ENCODE data around the gene ETS2.
A peak's percentile ranks its signal among the peaks of the same experiment; 100 is the strongest.

Gene ETS2

DNA sequence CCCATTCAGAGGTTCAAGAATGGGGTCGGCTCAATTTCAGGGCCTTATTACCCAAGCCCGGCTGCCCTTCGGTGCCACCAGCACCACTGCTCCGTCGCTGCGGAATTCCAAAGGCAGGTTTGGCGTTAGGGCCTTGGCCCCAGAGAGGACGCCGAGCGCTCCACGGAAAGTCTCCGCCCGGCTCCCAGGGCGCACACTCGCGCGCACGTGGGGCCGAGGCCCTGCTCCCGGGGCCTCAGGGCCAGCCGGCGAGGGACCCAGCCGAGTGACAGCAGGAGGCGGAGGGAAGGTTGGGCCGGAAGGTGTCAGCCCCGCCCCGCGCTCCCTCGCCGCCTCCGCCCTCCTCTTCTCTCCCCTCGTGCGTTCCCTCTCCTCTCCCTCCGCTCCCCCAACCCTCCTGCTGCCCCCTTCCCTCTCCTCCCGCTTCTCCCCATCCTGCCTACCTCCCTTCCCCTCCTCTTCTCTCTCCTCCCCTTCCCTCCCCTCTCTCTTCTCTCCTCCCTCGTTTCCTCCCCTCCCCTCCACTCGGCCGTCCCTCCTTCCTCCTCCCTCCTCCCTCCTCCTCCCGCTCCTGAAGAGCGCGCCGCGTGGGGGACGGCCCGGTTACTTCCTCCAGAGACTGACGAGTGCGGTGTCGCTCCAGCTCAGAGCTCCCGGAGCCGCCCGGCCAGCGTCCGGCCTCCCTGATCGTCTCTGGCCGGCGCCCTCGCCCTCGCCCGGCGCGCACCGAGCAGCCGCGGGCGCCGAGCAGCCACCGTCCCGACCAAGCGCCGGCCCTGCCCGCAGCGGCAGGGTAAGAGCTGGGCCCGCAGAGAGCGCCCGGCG is at the start of gene ETS2:
TSS of gene ETS2 (plus strand) at position 602 of the 825 bp plus-strand sequence. CDS start 4,106 bp downstream, outside the sequence.
- DNase-seq, result peak; percentile 82

GRCh38 chr21:38756746-38757145 is 49.0 kb upstream of the ETS2 start:
- DNase-seq, result no peak

- DNase-seq, result no peak
Measured at GRCh38 chr21:38758501-38759214, 47.1 kb upstream of the ETS2 start.

DNA sequence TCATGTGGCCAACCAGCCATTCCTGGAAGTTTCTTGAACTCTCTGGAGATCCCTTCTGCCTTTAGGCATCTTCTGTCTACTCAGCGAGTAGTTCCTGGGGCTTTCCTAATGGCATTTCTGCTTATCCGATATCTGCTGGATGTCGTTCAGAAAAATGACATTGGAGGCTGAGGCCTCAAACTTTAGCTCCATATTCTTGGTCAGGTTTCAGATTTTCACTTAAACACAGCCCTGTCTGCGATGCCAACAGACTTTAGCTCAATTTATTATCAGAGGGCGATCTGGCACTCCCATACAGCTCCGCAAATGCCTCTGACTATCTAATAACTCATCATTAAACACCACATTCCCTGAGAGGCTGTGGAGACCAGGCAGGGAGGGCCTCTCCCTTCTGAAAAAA is 46.3 kb upstream of the ETS2 start:
- no peak for DNase-seq

GRCh38 chr21:38760017-38760761 is 45.5 kb upstream of the ETS2 start:
- no peak for DNase-seq

- no peak for DNase-seq
Measured at GRCh38 chr21:38760762-38761155, 45.0 kb upstream of the ETS2 start.

DNA sequence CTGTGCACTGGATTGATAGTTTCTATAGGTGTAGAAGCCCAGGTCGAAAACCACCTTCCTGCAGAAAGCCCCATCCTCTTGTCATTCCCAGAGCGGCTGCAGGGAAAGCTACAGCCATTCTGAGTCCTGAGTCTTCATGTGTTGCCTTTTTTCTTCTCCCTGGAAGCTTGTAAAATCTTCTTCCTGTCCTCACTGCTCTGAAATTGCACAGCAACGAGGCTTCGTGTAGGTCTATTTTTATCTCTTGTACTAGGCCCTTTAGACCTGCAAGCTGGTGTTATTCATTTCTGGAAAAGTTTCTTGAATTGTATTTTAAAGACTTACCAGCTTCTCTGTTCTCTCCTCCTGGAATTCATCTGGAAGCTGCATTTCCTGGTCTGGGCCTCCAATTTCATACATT is 44.2 kb upstream of the ETS2 start:
- DNase-seq, result no peak

DNA sequence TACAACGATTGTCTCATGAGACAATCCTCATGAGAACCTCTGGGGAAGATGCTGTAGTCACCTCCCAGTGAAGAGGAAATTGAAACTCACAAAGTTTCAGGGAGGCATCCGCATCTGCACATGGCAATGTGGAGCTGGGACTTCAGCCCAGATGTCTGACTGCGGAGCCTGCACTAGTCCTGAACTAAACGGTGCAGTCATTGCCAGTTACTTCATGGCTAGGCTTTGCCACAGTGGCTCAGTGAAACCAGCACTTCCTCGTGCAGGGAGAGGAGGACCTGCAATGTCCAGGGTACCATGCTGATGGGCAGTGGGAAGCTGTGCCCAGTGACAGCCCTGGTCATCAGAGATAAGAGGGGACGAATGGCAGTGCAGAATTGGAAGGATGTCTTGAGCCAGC is 40.7 kb upstream of the ETS2 start:
- no peak for DNase-seq

DNA sequence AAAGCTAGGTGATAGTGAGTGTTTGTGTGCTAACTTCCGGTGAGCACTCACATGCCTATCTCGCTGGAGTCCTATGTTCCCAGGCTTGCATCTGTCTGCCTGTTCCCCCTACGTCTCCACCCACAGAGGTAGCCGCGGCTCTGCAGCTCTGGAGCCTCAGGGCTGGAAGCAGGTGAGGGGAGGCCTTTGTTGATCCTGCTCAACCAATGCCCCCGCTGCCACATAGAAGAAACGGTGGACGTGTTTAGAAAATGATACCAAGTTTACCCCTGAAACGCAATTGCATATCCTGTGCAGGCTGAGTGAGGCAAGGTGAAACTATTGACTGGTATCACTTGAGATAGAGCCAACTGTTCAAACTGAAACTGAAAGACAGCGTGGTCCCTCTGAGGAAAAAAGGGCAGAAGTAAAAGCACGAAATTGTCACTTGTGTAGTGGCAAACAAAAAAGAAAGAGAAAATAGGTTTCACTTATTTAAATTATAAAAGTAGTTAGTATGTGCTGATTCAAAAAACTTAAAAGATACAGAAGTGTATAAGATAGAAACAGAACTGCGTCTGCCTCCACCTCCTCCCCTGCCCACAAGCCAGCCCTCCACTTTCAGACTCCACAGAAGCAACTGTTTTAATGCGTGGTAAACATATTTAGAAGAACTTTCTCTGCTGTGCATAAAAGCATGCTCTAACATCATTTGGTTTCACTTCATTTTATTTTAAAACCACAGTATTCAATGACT is 38.6 kb upstream of the ETS2 start:
- DNase-seq, result peak; percentile 61

- peak; percentile 44 for DNase-seq
Measured at GRCh38 chr21:38768471-38769063, 37.2 kb upstream of the ETS2 start.

- no peak for DNase-seq
Measured at GRCh38 chr21:38769191-38769780, 36.4 kb upstream of the ETS2 start.

GRCh38 chr21:38770660-38771059 is 35.1 kb upstream of the ETS2 start:
- DNase-seq, result no peak

- no peak for DNase-seq
Measured at GRCh38 chr21:38771536-38771935, 34.2 kb upstream of the ETS2 start.

DNA sequence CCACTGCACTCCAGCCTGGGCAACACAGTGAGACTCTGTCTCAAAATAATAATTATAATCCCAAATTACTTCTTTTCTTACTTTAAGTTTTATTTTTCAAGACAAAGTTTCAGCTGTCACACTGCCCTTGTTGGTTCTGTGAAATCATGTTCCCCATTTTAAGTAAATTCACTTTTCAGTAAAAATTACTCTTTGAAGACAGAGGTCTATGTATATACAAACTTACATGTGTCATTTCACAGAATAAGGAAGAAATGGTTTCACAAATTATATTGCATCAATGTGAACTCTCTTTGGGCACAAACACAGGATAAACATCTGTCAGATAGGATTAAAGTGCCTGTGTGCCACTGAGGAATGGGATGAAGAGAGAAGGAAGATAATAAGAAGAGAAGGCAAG is 33.1 kb upstream of the ETS2 start:
- no peak for DNase-seq

DNA sequence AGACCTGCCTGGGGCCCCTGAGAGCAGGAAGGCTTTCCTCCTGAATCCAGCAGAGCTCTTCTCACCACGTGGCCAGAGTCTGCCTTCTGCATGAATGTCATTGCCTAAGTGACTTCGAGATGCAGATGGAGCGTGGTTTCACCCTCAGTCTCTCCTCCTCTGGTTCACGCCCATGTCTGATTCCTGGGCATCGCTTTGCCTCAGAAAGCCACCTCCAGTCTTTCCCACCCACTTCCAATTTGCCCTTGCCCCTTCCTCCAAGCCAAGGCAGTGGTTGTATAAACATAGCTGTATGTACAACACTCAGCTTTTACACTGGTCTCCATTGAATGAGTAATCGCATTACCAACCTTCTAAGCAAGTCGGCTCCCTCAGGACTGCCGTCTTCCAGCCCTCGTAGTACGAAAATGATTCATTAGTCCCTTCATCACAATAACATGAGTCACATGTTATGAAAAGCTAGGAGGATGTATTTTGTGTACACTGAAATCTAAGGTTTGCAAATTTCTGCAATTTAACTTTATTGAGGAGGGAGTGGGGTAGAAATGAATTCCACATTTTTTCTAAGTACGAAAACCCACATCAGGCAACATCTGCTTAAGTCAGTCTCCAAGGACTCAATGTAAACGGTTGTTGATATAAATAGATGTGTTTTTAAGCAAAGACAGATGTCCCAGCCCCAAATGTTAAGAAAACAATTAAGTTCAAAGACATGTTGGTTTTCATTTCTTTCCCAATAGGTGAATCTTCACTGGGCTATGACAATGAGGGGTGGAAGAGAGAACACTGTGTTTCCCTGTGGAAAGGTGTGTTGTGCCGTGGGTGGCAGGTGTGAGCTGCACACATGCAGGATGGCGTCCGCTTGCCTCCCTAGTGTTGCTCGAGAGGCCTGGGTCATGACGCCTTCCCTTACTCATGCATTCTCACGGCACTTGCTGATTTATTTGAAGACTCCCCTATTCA is 32.3 kb upstream of the ETS2 start:
- DNase-seq, result no peak

GRCh38 chr21:38774152-38774551 is 31.6 kb upstream of the ETS2 start:
- DNase-seq, result no peak

DNA sequence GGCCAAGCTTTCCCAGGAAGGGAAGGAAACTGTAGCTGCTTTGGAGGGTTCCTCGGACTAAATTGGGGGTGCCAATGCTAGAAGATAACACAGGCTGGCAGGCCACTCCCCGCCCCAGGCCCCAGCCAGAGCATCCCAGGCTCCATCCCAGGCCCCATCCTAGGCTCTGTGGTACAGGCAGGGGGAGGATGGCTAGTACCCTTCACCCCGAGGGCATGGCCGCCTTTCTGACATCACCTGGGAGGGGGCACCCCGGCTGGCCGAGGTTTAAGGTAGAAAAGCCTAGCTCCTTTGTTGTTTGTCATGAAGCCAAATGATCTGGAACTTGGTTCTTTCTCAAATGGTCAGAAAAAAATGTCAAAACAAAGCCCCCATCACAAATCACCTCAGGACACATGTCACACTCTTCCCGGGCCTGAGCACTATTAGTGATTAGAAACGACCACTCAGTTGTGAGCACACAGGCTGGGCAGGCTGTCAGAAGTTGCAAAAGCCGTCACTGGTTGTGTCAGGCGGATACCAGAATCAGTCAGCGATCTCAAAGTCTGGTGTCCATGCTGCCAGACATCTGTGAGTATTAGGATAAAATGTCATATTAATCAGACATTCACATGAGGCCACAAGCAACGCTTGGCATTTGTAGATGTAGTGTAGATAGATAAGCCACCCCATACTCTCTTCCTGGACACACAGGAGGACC is 31.0 kb upstream of the ETS2 start:
- DNase-seq, result no peak

GRCh38 chr21:38775733-38776132 is 30.0 kb upstream of the ETS2 start:
- no peak for DNase-seq

GRCh38 chr21:38777015-38777414 is 28.7 kb upstream of the ETS2 start:
- DNase-seq, result no peak

DNA sequence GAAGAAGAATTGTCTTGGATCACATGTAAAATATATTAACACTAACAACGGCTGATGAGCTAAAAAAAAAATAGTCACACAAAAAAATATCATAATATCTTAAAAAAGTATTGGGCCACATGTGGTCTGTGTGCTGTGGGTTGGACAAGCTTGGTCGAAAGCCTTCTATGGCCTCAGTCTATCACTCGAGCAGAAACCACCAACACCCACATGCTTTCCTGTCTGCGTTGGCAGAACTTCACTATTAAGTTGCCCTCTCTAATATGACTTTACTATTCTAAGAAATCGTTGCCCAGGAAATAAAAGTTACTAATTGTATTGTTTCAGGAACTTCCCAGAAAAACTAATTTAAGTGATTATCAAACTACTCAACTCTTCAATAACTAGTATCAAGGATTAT is 28.2 kb upstream of the ETS2 start:
- no peak for DNase-seq

Measured in CD4-positive, alpha-beta T cell treated with Interleukin-17A for 4 hours (primary cell).